CD14-positive monocyte (primary cell): ENCODE data around the gene CARMIL1. TPM values are rescaled to one million over a fixed set of nuclear protein-coding genes. Genes with fewer than 3 reads are reported as not detected.

Source experiments
- DNase-seq, 3 donors: peaks; one replicate each; pipeline ENCODE4 v3.0.0-alpha.2; 2011 to 2022
- H2AFZ ChIP-seq: 2 replicates; pipeline ENCODE4 v1.6.0; 2012; ENCODE audit warnings: mild to moderate bottlenecking, low read depth, low read length, inconsistent platforms; ENCODE audit not compliant: insufficient read depth, poor library complexity, severe bottlenecking
- H3K27ac ChIP-seq, 2 donors: 1 replicate in 1 of 2; 2 replicates in 1 of 2; pipeline ENCODE4 v1.5.1; 2012 to 2013; ENCODE audit warnings: low read length in 2 of 2, control low read depth in 1 of 2, inconsistent platforms in 1 of 2, low read depth in 1 of 2, mild to moderate bottlenecking in 1 of 2
- H3K27me3 ChIP-seq, 2 donors: one replicate each; pipeline versions ENCODE4 v1.6.0 to v1.6.1; 2011 to 2013; ENCODE audit warnings: low read length in 2 of 2; ENCODE audit not compliant: control insufficient read depth in 2 of 2, insufficient read depth in 2 of 2
- H3K36me3 ChIP-seq, 2 donors: replicated peaks in 1 of 2; 1 replicate in 1 of 2; 2 replicates in 1 of 2; pipeline versions ENCODE4 v1.5.1 to v1.6.1; 2012 to 2013; ENCODE audit warnings: low read length in 2 of 2, control low read depth in 1 of 2, inconsistent platforms in 1 of 2, mild to moderate bottlenecking in 1 of 2; ENCODE audit not compliant: insufficient read depth in 2 of 2, control insufficient read depth in 1 of 2
- H3K4me1 ChIP-seq, 2 donors: 1 replicate in 1 of 2; 2 replicates in 1 of 2; pipeline versions ENCODE4 v1.5.1 to v1.6.1; 2012 to 2013; ENCODE audit warnings: low read length in 2 of 2, control low read depth in 1 of 2, inconsistent platforms in 1 of 2, mild to moderate bottlenecking in 1 of 2, moderate library complexity in 1 of 2; ENCODE audit not compliant: insufficient read depth in 2 of 2, control insufficient read depth in 1 of 2
- H3K4me2 ChIP-seq: replicated peaks from 2 replicates; pipeline ENCODE3; 2012; ENCODE audit warnings: low read length, moderate library complexity, mild to moderate bottlenecking; ENCODE audit not compliant: poor library complexity, severe bottlenecking; ENCODE audit errors: extremely low read depth
- H3K4me3 ChIP-seq, 3 experiments: fragments of 200-600 bp in 1 of 3; sonication (generic) in 1 of 3; replicated peaks in 1 of 3; 1 replicate in 2 of 3; 2 replicates in 1 of 3; pipeline ENCODE4 v1.5.1; 2011 to 2013; ENCODE audit warnings: low read length in 3 of 3, mild to moderate bottlenecking in 3 of 3, control low read depth in 2 of 3, low read depth in 2 of 3, inconsistent platforms in 1 of 3, moderate library complexity in 1 of 3
- H3K79me2 ChIP-seq: 2 replicates; pipeline ENCODE4 v1.6.0; 2012; ENCODE audit warnings: mild to moderate bottlenecking, control low read depth, inconsistent platforms, low read length, moderate library complexity; ENCODE audit not compliant: insufficient read depth
- H3K9ac ChIP-seq: 2 replicates; pipeline ENCODE4 v1.6.0; 2017; ENCODE audit warnings: low read length, mild to moderate bottlenecking; ENCODE audit not compliant: insufficient read depth, poor library complexity, severe bottlenecking
- H3K9me3 ChIP-seq, 2 donors: replicated peaks in 1 of 2; 1 replicate in 1 of 2; 2 replicates in 1 of 2; pipeline versions ENCODE4 v1.5.1 to v1.6.1; 2012 to 2013; ENCODE audit warnings: low read length in 2 of 2, control low read depth in 1 of 2; ENCODE audit not compliant: control insufficient read depth in 1 of 2, insufficient read depth in 1 of 2
- H4K20me1 ChIP-seq: 2 replicates; pipeline ENCODE4 v1.6.0; 2012; ENCODE audit warnings: mild to moderate bottlenecking, low read length, control low read depth, moderate library complexity; ENCODE audit not compliant: insufficient read depth
- H3K27ac Mint-ChIP-seq, 7 donors: one replicate each; pipeline ENCODE4 v1.8.0; 2020; ENCODE audit warnings: mild to moderate bottlenecking in 7 of 7, mixed read lengths in 7 of 7, moderate library complexity in 6 of 7, inconsistent platforms in 2 of 7
- H3K27me3 Mint-ChIP-seq, 3 donors: one replicate each; pipeline ENCODE4 v1.8.0; 2021 to 2022; ENCODE audit warnings: low read depth in 3 of 3, mild to moderate bottlenecking in 3 of 3, mixed read lengths in 3 of 3, moderate library complexity in 3 of 3, inconsistent platforms in 1 of 3
- H3K36me3 Mint-ChIP-seq, 2 donors: one replicate each; pipeline ENCODE4 v1.8.0; 2020; ENCODE audit warnings: mixed read lengths in 2 of 2, inconsistent platforms in 1 of 2, mild to moderate bottlenecking in 1 of 2
- H3K4me1 Mint-ChIP-seq: one replicate; pipeline ENCODE4 v1.8.0; 2020; ENCODE audit warnings: mild to moderate bottlenecking, mixed read lengths
- H3K4me3 Mint-ChIP-seq, 2 donors: one replicate each; pipeline ENCODE4 v1.8.0; 2020; ENCODE audit warnings: mild to moderate bottlenecking in 2 of 2, mixed read lengths in 2 of 2, moderate library complexity in 1 of 2
- H3K9me3 Mint-ChIP-seq, 7 donors: one replicate each; pipeline ENCODE4 v1.8.0; 2020 to 2022; ENCODE audit warnings: mixed read lengths in 7 of 7, mild to moderate bottlenecking in 6 of 7, moderate library complexity in 6 of 7, inconsistent platforms in 2 of 7
- CTCF ChIP-seq: fragments of 200-600 bp; IDR thresholded peaks from one replicate; pipeline ENCODE4 v1.8.0; 2022; ENCODE audit warnings: antibody characterized with exemption, mild to moderate bottlenecking
- WGBS: methylation state at CpG from one replicate; pipeline ENCODE4 v1.1.5; 2013; ENCODE audit warnings: missing lambda C conversion rate; ENCODE audit not compliant: insufficient coverage; 5-methylcytosine and 5-hydroxymethylcytosine counted together
- intact Hi-C, 2 donors: fragments of 100-400 bp; cut with micrococcal nuclease; formaldehyde crosslinking; loops; one replicate each; pipeline versions ENCODE4 v1.15.0 to v1.15.1; 2023
- polyA plus RNA-seq, 3 donors: library from polyadenylated mRNA; depleted of rRNA in 1 of 3; unstranded in 2 of 3; stranded (reverse) in 1 of 3; fragments of 300-500 nt in 2 of 3; fragments of >200 nt in 1 of 3; fragmentation: Illumina TruSeq in 2 of 3; gene quantifications; 1 replicate in 2 of 3; 2 replicates in 1 of 3; pipeline ENCODE4 v1.2.3, GENCODE V29; 2012 to 2021

CARMIL1 gene
- polyA plus RNA-seq, 3 donors = 0.30 to 0.49 (median 0.41) TPM

- H3K4me3 Mint-ChIP-seq = no peak overlapping the region
- Histone ChIP-seq H3K27me3 (no peaks in the 10 kb centered on the region), H3K27ac (no peak overlapping the region), H3K9ac (no peak overlapping the region), H2AFZ (no peak overlapping the region), H3K9me3 (no peaks in the 10 kb centered on the region), H3K4me2 (no peak overlapping the region), H4K20me1 (peaks cover 9% of the 10 kb centered on the region), H3K4me1 (peaks cover 32 to 35% of the 10 kb centered on the region in 2 donors), H3K36me3 (no peaks in the 10 kb centered on the region), H3K79me2 (no peaks in the 10 kb centered on the region), H3K4me3 (no peak overlapping the region)
- no peaks in the 10 kb centered on the region for H3K4me1 Mint-ChIP-seq
- H3K27ac Mint-ChIP-seq = no peak overlapping the region
- H3K36me3 Mint-ChIP-seq = peaks cover 0 to 11% of the 10 kb centered on the region in 2 donors
- no peaks in the 10 kb centered on the region for H3K9me3 Mint-ChIP-seq
- no peak for TF ChIP-seq CTCF
- 100% methylated on average over 3 of the region's 5 CpGs for WGBS
- DNase-seq = no peak
- H3K27me3 Mint-ChIP-seq = no peaks in the 10 kb centered on the region
- intact Hi-C loops = loop anchor here in 1 of 2 donors (10.0 kb wide), 1 partner anchor 73 kb away; no protein-coding TSS in a partner anchor
Measured at GRCh38 chr6:25401711-25402110, 122.5 kb downstream of the CARMIL1 start.

DNA sequence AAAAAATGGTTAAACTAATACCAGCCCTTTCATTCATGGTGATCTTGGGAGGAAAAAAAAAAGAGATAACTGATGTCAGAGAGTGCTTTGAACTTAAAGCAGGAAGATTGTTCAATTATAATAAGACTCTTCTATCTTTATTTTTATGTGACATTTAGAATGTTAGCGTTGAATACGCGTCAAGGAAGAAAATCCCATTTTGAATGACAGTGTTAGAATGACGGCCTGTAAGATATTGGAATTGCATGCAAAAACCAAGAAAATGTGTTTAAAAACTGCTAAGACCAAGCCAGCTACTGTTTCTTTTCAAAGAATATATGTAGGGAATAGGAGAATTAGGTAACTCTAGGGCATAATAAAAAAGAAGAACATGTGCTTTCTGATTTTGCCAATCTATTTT is 123.0 kb downstream of the CARMIL1 start:
- Histone ChIP-seq H3K9ac (no peak overlapping the region), H3K4me1 (peaks cover 34 to 37% of the 10 kb centered on the region in 2 donors), H3K9me3 (no peaks in the 10 kb centered on the region), H3K27me3 (no peaks in the 10 kb centered on the region), H4K20me1 (peaks cover 9% of the 10 kb centered on the region), H3K36me3 (no peaks in the 10 kb centered on the region), H3K4me2 (no peak overlapping the region), H3K79me2 (no peaks in the 10 kb centered on the region), H3K27ac (no peak overlapping the region), H2AFZ (no peak overlapping the region), H3K4me3 (no peak overlapping the region)
- WGBS = no CpG with 5 or more reads among the region's 4 CpGs
- Mint-ChIP-seq H3K27me3 (no peaks in the 10 kb centered on the region), H3K27ac (no peak overlapping the region), H3K4me3 (no peak overlapping the region), H3K9me3 (no peaks in the 10 kb centered on the region), H3K36me3 (peaks cover 0 to 11% of the 10 kb centered on the region in 2 donors), H3K4me1 (no peaks in the 10 kb centered on the region)
- no peak for TF ChIP-seq CTCF
- intact Hi-C loops = loop anchor here in 1 of 2 donors (10.0 kb wide), 1 partner anchor 73 kb away; no protein-coding TSS in a partner anchor
- DNase-seq = no peak
